Thyroid gland (tissue), 4 donors: ENCODE measurements around the gene PER3.

Experiments used
- CTCF ChIP-seq, 6 experiments: fragments of 200-600 bp in 3 of 6; fragments of 450-650 bp in 3 of 6; sonication (generic) in 3 of 6; IDR thresholded peaks; one replicate each; pipeline ENCODE4 v1.5.1; 2016 to 2019; ENCODE audit warnings: antibody characterized with exemption in 6 of 6, mild to moderate bottlenecking in 2 of 6, inconsistent platforms in 1 of 6, moderate library complexity in 1 of 6
- POLR2A ChIP-seq, 2 donors: fragments of 450-650 bp; IDR thresholded peaks; one replicate each; pipeline ENCODE4 v1.6.1; 2017; ENCODE audit warnings: antibody characterized with exemption in 2 of 2, mild to moderate bottlenecking in 2 of 2, moderate library complexity in 1 of 2

- TF ChIP-seq CTCF (IDR thresholded peaks at IDR 0.05) (no peak), POLR2A (IDR thresholded peaks at IDR 0.05) (no peak)
Measured at GRCh38 chr1:7853684-7854026, 69.6 kb downstream of the PER3 start.
